HEK293T (cell line): ENCODE results near the gene WFDC5.

Source experiments
- CTCF ChIA-PET: fragments of 350-600 bp; formaldehyde crosslinking; extraction: SDS; loops from one replicate; lab custom pipeline; 2021; ENCODE audit warnings: antibody characterized with exemption, inconsistent platforms; lab: Yijun Ruan, JAX
- POLR2A ChIA-PET: fragments of 350-600 bp; formaldehyde crosslinking; extraction: SDS; loops from one replicate; lab custom pipeline; 2020; ENCODE audit warnings: antibody characterized with exemption, inconsistent platforms; lab: Yijun Ruan, JAX
- DNase-seq: peaks from one replicate; pipeline ENCODE4 v3.0.0; 2012; ENCODE audit warnings: mixed read lengths; ENCODE audit errors: extremely low spot score
- ARNT ChIP-seq: fragments of 450-650 bp; IDR thresholded peaks from 2 replicates; pipeline ENCODE4 v1.6.1; 2017; ENCODE audit warnings: mild to moderate bottlenecking
- BHLHE40 ChIP-seq: fragments of 450-650 bp; IDR thresholded peaks from 2 replicates; pipeline ENCODE4 v1.6.1; 2016; ENCODE audit warnings: mild to moderate bottlenecking, moderate library complexity, borderline replicate concordance
- CTBP1 ChIP-seq: fragments of 450-650 bp; IDR thresholded peaks from 2 replicates; pipeline ENCODE4 v1.6.1; 2016; ENCODE audit warnings: borderline replicate concordance
- ELF4 ChIP-seq: fragments of 450-650 bp; IDR thresholded peaks from 2 replicates; pipeline ENCODE4 v1.6.1; 2017; ENCODE audit warnings: antibody characterized with exemption
- FOXA1 ChIP-seq: fragments of 450-650 bp; IDR thresholded peaks from 2 replicates; pipeline ENCODE4 v1.6.1; 2016; ENCODE audit warnings: mild to moderate bottlenecking
- FOXK2 ChIP-seq: fragments of 450-650 bp; IDR thresholded peaks from 2 replicates; pipeline ENCODE4 v1.6.1; 2016; ENCODE audit warnings: mild to moderate bottlenecking
- FOXM1 ChIP-seq: fragments of 450-650 bp; IDR thresholded peaks from 2 replicates; pipeline ENCODE4 v1.6.1; 2017; ENCODE audit warnings: mild to moderate bottlenecking, borderline replicate concordance
- HDGF ChIP-seq: fragments of 450-650 bp; IDR thresholded peaks from 2 replicates; pipeline ENCODE4 v1.6.1; 2017; ENCODE audit warnings: antibody characterized with exemption, borderline replicate concordance
- L3MBTL2 ChIP-seq: fragments of 450-650 bp; conservative IDR thresholded peaks from 2 replicates; pipeline ENCODE4 v1.6.1; 2016; ENCODE audit warnings: mild to moderate bottlenecking
- LEF1 ChIP-seq: fragments of 450-650 bp; IDR thresholded peaks from 2 replicates; pipeline ENCODE4 v1.6.1; 2017; ENCODE audit warnings: mild to moderate bottlenecking, borderline replicate concordance
- NFRKB ChIP-seq: fragments of 450-650 bp; IDR thresholded peaks from 2 replicates; pipeline ENCODE4 v1.6.1; 2016; ENCODE audit warnings: mild to moderate bottlenecking, moderate library complexity
- PKNOX1 ChIP-seq: fragments of 450-650 bp; IDR thresholded peaks from 2 replicates; pipeline ENCODE4 v1.6.1; 2016
- SP1 ChIP-seq: fragments of 450-650 bp; IDR thresholded peaks from 2 replicates; pipeline ENCODE4 v1.6.1; 2017
- SUZ12 ChIP-seq: fragments of 450-650 bp; IDR thresholded peaks from 2 replicates; pipeline ENCODE4 v1.6.1; 2016; ENCODE audit warnings: mild to moderate bottlenecking
- TARDBP ChIP-seq: fragments of 450-650 bp; IDR thresholded peaks from 2 replicates; pipeline ENCODE4 v1.6.1; 2016
- ZNF384 ChIP-seq: fragments of 450-650 bp; IDR thresholded peaks from 2 replicates; pipeline ENCODE4 v1.6.1; 2016

Gene WFDC5

GRCh38 chr20:45061244-45061643, 53.7 kb downstream of the WFDC5 start:
- POLR2A ChIA-PET: no interaction called here
- no peak for DNase-seq
- CTCF ChIA-PET: no interaction called here
- TF ChIP-seq L3MBTL2: no peak

GRCh38 chr20:45060294-45060693, 54.7 kb downstream of the WFDC5 start:
- CTCF ChIA-PET: interaction anchor here (0.5 to 1.0 kb wide), 3 partner anchors 44 to 1308 kb away, joined by 3 to 4 read pairs (median 3); no protein-coding TSS in a partner anchor
- no peak for DNase-seq
- POLR2A ChIA-PET: no interaction called here
- TF ChIP-seq ZNF384 (no peak), NFRKB (no peak), BHLHE40 (no peak), FOXM1 (no peak), FOXA1 (no peak), PKNOX1 (no peak), CTBP1 (no peak), ELF4 (no peak), SUZ12 (no peak), TARDBP (no peak), FOXK2 (no peak), ARNT (no peak), L3MBTL2 (no peak), LEF1 (no peak), HDGF (no peak), SP1 (no peak)
